HG03039 (cell line): ENCODE results near the gene CDK5.
"Not testable (repeated sequence)": the region's sequence is repeated elsewhere in the genome, so short reads cannot be mapped to it uniquely, and the experiment has no call there.

Experiments used
- ATAC-seq: cut with Tn5 transposase; IDR thresholded peaks from one replicate; pipeline ENCODE4 v1.9.1; 2021; ENCODE audit warnings: mild to moderate bottlenecking, moderate library complexity; ENCODE audit not compliant: unreplicated experiment

CDK5 gene

GRCh38 chr7:151058781-151059366, 1.2 kb upstream of the CDK5 start:
- no peak for ATAC-seq

DNA sequence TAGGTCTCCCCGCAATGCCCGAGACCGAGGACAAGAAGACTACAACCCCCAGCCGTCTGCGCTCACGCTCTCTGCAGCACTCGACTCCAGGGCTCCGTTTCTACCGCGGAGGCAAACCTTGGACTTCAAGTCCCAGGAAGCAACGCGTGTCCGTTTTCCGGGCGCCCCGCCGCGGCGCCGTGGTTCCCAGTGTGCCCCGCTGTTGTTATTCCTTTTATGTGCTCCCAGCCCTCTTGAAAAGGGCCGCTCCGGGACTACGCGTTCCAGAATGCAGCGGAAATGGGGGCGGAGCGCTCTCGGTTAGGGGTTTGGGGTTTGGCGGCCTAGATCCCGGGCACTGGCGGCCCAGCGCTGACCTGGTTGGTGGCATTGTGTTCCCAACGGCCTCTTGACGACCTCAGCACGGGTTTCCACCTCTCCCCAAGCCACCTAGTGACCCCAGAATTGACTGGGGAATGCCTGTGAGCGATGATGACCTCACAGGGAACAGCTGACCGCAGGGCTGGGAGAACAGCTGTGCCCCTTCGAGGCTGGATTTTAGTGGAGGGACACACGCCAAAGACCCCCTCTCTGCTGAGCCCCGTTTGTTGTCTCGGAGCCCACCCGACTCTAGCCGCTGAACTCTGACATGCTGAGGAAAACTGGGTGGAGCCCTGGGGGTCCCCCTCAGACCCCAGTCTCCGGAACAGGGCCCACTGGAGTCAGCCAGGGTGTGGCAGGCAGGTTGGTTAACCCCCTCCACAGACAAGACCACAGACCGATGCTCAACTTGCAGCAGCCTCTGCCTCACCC, 488 bp upstream of the CDK5 start:
- peak; percentile 80 for ATAC-seq

DNA sequence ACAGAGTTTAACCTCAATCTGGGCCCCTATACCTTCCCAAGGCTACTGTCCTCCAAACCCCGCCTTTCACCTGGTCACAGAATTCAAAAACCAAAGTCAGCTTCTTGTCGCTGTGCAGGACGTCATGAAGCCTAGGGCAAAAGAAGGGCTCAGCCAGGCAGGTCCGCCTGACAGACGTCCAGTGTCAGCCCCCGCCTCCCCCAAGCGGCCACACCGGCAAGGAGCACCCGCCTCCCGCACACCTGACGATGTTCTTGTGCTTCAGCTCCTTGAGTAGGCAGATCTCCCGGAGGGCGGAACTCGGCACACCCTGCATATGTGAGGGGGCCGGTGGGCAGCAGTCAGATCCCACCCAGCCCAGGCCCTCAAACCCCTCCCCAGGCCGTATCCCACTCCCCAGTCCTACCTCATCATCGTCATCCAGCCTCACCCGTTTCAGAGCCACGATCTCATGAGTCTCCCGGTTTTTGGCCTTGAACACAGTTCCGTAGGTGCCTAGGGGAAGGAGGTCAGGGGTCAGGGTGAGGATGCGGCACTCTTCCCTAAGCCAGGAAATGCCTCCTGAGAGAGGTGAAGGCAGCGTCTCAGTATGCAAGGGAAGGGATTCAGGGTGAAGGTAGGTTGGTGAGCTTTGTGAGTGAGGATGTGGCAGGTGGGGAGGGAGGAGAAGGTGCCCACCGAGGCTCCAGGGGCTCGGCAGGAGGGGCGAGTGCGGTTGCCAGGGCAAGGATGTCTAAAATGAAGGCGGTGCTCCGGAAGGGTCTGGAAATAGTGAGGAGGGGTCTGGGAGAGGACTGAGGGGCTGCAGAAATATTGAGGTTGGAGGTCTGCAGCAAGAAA, 811 bp downstream of the CDK5 start:
- no peak for ATAC-seq

GRCh38 chr7:151056283-151056665, 1.4 kb downstream of the CDK5 start:
- ATAC-seq, result no peak

- ATAC-seq, result no peak
Observed at GRCh38 chr7:151053751-151054150, 3.9 kb downstream of the CDK5 start.

- no peak for ATAC-seq
Observed at GRCh38 chr7:151053096-151053495, 4.6 kb downstream of the CDK5 start.

GRCh38 chr7:151051108-151051507, 6.6 kb downstream of the CDK5 start:
- ATAC-seq, result no peak

GRCh38 chr7:151048911-151049463, 8.7 kb downstream of the CDK5 start:
- ATAC-seq, result no peak

DNA sequence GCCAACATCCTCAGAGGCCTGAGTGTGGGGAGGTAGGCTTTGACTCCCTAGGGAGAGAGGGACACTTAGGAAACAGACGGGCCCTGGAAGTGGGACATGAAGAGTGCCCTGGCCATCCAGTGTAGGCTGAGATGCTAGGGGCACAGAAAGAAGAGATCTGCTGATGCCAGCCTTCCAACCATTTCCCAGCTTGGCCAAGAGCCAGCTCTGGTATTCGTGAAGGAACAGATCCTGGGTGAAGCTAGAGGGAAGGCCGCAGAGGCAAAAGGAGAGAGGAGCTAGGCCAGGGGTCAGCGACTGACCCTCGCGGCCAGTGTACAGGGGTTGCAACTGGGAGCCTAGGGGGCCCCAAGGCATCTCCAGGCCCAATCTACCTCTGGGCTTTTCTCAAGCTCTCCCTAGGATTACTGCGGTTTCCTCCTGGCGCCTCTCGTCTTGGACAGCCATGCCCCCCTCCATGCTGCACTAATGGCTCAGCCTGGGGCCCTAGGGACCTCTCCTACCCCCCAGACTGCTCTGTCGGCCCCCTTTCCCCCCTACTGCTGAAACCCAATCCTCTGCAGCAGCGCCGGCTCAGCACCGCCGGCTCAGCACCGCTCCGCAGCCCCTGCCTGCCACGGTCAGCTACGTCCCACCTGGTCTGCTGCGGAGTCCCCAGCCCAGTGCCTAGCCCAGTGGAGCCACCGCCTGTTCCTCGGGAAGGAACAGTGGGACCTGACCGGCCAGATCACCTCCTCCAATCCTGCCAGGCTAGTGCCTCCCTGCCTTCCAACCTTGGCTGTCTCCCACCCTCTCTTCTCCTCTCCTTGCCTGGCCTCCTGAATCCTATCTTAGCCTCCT, 9.5 kb downstream of the CDK5 start, which contains the start of gene ASIC3:
Gene ASIC3, plus strand, starts transcription at position 556 of the 840 bp plus-strand sequence. CDS start 355 bp downstream, outside the sequence.
- ATAC-seq, result no peak

- ATAC-seq, result no peak
Observed at GRCh38 chr7:151046603-151047573, 10.8 kb downstream of the CDK5 start.

DNA sequence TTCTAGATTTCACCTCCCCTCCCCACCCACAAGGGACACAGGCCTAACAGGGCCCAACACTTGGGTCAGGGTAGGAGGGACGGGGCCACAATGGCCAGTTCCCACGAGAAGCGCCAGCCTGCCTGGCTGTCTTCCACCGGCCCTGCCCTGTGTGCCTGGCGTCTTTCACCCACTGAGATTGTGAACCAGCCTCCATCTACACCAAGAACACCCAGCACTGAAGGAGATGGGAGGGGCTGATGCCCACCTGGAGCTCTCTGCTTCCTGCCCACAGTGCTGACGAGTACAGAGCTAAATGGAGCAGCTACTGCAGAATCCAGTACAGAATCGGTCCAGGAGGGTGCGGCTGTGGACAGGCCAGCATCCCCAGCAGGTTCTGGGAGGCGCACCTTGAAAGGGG, 11.7 kb downstream of the CDK5 start:
- no peak for ATAC-seq

DNA sequence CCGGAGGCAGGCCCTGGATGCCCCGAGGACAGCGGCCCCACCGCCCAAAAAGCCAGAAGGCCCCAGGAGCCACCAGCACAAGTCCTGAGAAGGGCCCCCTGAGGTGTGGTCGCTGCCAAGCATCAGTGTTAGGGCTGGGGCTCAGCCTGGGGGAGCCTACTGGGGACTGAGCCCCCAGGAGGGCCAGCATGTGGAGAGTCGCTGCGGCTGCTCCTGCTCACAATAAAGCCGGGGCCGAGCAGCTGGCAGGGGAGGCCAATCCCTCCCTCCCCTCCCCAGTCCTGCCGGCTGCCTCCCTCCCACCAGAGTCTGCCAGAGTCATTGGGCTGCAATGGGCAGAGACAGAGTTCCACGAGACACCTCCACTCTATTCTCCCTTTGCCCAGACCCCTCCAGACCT, 12.4 kb downstream of the CDK5 start:
- no peak for ATAC-seq

DNA sequence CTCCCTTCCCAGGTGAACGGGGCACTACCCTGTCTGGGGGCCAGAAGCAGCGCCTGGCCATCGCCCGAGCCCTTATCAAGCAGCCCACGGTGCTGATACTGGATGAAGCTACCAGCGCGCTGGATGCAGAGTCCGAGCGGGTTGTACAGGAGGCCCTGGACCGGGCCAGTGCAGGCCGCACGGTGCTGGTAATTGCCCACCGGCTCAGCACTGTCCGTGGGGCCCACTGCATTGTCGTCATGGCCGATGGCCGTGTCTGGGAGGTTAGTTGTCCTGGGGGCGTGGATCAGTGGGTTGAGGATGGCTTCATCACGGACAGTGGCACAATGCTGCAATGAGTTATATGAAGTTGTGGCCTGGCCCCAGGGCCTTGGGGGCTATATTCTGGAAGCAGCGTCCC, 13.7 kb downstream of the CDK5 start:
- no peak for ATAC-seq

GRCh38 chr7:151043449-151043848, 14.2 kb downstream of the CDK5 start:
- not testable (repeated sequence) for ATAC-seq

DNA sequence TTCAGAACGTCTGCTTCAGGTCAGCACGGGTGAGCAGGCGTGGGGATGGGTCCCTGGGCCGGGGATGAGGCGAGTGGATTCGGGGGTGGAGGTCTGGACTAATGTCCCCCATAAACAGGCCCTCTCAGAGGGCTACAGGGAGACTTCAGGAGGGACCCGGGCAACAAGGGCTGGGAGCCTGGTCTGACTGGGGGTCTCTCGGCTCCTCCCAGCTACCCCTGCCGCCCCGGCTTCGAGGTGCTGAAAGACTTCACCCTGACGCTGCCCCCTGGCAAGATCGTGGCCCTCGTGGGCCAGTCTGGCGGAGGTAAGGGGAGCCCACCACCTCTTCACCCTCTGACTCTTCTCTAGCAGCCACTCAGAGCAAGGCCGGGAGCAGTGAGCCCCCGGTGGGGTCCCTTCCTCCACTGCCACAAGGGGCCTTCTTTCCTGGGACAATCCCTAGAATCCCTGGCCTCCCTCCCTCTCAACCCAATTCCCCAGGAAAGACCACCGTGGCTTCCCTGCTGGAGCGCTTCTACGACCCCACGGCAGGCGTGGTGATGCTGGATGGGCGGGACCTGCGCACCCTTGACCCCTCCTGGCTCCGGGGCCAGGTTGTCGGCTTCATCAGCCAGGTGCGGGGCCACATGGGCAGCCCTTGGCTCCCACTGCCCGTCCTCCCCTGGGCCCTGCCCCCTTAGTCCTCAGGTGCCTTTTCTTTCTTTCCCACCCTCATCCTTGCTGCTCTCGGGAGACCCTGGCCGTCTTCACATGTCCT, 16.9 kb downstream of the CDK5 start:
- ATAC-seq, result no peak

- no peak for ATAC-seq
Observed at GRCh38 chr7:151039850-151040548, 17.7 kb downstream of the CDK5 start.

GRCh38 chr7:151038951-151039849, 18.5 kb downstream of the CDK5 start:
- ATAC-seq, result no peak
